G401.6 (cell line): ENCODE data around the gene ARHGAP28.
"Not testable (repeated sequence)": the region's sequence is repeated elsewhere in the genome, so short reads cannot be mapped to it uniquely, and the experiment has no call there.

Experiments used
- FAIRE-seq: peaks from 2 replicates; lab custom pipeline; 2012; peaks lifted over from hg19 to GRCh38; lab: Jason Lieb, UNC

Gene ARHGAP28

GRCh38 chr18:6934859-6935258 lies 205.3 kb downstream of the ARHGAP28 start:
- FAIRE-seq = no peak

- FAIRE-seq = no peak
These were observed 208.5 kb downstream of the ARHGAP28 start for GRCh38 chr18:6938003-6938402.

GRCh38 chr18:6938403-6938802 lies 208.9 kb downstream of the ARHGAP28 start:
- FAIRE-seq = not testable (repeated sequence)

DNA sequence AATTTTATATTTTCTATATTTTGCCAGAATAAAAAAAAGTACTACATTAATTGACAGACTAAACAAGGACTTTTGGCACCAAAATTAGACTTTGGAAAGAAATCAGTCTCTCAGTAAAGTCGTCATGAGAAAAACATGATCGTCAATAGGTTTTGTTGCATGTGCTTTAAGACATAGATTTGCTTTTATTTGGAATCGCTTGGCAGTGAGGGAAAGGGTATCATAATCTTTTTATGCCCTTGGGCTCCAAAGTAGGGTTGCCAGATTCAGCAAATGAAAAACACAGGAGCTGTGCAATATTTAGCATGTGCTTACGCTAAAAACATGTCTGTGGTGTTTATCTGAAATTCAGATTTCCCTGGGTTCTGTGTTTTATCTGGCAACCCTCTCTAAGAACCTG lies 210.5 kb downstream of the ARHGAP28 start:
- no peak for FAIRE-seq

DNA sequence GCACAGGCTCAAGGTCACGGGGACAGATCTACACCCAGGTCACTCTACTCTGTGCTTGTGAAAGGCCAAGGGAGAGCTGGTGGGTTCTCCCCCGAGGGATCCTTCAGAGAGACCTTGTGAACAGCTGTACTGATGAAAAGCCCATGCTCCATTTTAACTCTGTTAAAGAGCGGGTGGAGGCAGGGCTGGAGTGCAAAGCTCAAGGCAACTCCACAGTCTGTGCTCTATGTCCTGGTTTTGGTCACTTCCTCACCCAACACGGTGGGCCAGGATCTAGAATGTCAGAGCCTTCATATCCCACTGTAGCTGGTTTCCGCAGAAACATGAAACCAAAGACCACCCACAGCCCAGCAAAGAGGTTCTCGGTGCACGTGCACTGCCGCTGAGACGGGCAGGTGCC lies 210.9 kb downstream of the ARHGAP28 start:
- FAIRE-seq = no peak

DNA sequence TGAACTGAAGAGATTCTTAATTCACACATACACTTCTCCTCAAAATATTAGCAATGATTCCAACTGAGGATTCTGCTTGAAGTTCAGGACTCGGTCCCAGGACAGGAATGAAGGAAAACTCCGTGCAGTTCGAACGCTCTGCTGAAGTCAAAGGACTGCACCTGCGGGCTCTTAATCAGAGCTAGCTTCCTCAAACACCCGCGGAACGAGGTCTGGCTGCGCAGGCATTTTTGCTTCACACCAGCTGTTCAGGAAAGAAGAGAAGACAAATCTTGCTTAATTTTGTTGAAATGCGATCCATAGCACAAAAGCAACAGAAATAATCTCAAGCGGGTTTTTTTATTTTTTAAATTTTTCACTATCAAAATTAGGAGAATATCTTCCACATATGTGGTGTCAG lies 212.5 kb downstream of the ARHGAP28 start:
- FAIRE-seq = no peak

DNA sequence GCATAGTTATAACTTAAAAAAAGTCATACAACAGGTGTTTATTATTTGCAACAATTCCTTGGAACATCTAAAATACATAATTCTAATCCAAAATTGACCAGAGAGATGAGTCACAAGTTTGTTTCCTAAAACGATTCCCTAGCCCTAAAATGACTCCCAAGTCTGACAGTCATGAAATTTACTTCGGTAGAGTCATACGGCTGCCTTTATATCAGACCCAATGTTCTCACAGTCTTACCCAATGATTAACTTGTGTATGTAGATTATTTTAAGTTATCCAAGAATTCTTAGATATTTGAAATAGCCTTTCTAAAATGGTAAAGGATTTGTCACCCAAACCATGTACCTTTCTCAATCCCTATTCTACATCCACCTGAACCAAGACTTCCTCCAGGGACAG lies 213.2 kb downstream of the ARHGAP28 start:
- no peak for FAIRE-seq

- FAIRE-seq = no peak
These were observed 213.6 kb downstream of the ARHGAP28 start for GRCh38 chr18:6943143-6943542.

DNA sequence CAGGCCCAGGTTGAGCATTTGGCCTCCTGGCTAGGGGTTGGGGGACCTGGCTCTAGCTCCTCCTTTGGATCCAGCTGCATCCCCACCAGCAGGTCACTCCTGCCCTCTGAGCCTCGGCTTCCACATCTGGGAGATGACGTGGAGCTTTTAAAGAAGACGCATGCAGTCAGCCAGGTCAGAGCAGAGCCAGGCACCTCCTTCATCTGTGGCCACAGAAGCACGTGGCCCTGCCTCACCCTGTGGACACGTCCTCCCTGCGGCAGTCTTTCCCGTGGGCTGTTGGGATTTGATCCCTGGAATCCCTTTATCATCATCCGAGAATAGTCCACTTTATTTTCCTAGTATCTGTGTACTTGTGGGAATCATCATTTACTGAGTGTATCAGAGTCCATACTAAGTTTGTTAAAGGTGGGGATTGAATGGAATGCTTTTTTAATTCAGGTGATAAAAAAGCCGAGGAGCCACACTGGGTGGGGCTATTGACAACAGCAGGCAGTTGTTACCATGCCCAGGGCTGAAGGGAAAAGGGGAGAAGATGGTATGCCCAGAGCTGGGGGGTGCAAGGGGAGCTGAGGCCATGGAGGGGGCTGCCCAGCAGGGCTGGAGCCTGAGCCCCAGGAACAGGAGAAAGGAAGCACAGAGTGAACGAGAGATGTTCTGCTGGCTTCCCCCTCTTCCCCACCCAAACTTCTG lies 218.0 kb downstream of the ARHGAP28 start:
- no peak for FAIRE-seq

DNA sequence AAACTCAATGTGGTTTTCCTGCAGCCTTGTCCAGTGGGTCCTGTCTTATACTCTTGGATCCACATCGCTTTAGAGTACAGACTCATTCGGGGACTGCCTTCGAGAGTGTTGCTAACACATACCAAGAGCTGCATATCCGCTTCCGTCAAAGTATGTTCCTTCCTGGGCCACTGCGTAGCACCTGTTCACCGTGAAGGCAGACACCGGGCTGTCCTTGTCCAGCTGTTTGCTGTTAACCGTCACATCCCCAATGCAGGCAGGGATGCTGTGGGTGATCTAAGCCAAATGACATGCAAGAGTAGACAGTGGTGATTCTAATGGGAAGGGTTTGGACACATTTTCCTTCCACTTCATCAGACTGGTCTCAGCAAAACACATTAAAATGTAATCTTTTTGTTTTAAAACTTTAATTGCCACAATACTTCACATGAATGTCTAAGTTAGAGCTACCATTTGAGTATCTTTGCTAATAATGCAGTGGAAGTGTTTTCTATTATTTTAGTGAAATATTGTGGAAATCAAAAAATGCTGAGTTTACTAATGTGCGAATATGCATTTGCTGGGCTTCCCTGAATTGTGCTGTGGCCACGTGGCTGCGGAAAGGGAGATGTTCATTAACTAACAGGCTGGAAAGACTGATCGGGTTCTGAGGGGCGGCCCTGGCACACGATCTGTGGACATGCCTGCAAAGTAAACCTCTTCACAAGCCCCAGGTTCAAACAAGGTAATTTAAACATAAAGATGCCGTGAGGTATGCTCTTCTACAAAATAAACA lies 219.0 kb downstream of the ARHGAP28 start:
- FAIRE-seq = no peak

DNA sequence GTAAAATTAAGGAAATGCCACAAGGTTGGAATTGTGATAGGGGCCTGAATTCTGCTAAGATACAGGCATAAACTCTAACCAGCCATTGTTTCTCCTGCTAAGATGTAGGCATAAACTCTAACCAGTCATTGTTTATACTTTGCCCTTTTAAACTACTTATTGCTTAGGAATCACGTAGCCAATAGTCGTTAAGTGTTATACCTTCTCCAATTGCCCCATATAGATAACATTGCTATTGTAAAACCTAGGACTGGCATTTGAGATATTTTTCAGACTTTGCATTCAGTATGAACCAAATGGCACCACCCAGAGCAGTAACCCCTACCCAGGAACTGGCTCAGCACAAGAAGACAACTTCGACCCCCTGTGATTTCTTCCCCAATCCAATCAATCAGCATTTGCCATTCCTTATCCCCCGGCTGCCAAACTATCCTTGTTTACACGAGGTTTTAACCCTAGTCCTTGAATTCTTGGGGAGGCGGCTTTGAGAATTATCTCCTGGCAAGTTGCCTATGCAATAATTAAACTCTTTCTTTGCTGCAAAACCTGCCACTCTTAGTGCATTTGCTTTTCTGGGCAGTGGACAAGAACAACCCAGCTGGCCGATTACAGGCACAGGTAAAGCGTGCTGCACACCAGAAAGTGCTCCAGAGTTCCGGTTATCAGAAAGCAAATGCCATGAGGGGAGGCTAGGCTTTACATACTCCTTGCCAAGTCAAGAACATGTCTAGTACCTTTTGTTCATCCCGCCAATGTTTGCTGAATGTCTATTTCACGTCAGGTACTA lies 220.5 kb downstream of the ARHGAP28 start:
- FAIRE-seq = no peak

- no peak for FAIRE-seq
These were observed 221.1 kb downstream of the ARHGAP28 start for GRCh38 chr18:6950641-6951040.

DNA sequence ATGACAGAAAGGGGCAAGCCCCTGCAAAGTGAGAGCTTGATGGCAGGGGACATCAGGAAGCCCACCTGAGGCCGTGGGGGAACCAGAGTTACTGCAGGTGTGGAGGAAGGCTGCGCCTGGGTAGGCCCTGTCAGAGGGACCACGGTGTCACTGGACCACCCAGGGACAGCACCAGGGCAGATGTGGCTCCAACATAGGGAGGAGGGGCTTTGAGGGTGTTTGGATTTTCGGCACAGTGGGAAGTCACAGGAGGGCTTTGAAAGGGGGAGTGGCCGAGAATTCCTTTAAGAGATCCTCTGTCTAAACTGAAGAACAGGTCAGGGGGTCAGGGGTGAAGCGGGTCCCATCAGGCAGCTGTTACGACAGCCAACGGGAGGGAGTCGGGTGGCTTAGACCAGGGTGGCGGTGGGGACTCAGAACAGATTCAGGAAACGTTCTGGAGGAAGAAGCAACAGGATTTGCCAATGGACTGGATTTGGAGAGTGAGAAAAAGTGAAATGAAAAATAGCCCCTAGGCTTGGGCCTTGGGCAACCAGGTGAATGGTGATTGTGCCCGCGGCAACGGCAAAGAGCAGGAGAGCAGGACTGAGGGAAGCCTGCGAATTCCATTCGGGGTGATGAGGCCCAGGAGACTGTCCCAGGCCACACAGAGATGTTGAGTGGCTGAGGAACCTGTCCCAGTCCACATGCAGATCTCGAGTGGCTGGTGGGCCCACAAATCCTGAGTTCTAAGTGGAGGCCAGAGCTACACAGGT lies 222.0 kb downstream of the ARHGAP28 start:
- FAIRE-seq = no peak

DNA sequence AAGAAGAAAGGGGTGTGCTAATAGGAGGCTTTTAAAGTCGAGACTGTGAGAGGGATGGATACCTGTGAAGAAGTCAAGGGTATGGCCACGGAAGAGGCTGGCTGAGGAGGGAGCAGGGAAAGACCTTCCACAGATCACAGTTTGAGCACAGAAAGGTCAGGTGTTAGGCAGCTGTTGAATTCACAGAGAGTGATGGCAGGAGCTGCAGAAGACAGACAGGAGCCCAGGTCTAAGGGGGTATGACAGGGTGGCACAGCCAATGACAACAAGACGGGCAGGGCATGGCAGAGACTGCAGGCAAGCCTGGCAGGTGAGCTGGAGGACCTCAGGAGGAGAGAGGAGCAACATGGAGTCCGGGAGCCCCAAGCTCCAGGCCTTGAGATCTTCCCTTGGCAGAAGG lies 225.0 kb downstream of the ARHGAP28 start:
- no peak for FAIRE-seq

GRCh38 chr18:6955304-6955703 lies 225.8 kb downstream of the ARHGAP28 start:
- no peak for FAIRE-seq

DNA sequence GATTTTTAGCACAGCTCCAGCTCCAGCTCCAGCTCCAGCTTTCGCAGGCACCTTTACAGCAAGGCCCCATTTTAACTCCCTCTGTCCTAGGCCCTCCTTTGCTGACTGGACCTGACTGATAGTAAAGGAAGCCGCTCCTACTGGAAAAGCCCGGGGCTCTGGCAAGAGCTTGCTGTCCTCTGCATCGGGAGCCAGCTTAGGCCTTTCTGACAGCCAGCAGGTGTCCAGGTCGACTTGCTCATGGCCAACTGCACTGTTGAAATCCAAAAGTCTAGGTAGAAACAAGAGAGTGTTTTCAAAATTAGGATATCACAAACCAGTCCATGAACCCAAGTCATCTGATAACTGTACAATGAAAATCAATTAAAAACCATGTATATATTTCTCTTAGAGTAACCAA lies 227.0 kb downstream of the ARHGAP28 start:
- FAIRE-seq = no peak

DNA sequence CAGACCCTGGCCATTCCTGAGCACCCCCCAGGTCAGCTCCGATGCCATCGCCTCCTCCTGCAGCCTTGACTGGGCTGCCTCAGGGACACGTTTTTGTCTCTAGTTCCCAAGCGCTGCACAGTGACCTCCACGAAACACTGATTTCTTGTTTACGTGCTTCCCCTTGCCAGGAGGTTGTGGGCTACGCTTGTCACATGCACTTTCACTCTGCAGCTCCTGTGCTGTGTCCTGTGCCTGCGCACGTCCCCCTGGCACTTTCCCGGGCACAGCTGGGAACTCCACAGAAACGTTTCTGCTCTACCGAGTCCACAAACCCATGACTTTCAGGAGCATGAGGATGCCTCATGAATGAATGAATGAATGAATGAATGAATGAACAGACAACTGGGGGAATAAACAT lies 227.5 kb downstream of the ARHGAP28 start:
- FAIRE-seq = no peak

DNA sequence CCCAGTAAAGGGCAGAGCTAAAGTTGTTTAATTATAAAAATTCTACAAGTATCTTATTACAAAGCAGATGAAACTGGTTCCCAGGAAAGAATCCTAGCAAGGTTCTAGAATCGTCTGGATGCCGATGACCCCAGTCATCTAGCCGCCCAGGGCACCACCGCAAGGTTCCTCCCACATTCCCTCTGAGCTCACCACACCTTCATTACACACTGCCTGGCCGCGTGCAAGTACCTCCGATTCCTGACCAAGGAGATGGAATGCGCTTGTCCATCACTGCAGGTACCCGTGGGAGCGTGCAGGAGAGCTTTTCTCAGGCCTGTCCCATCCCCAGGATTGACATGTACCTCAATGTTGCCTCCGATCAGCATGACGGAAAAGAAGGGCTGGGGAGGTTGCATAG lies 229.6 kb downstream of the ARHGAP28 start:
- no peak for FAIRE-seq

DNA sequence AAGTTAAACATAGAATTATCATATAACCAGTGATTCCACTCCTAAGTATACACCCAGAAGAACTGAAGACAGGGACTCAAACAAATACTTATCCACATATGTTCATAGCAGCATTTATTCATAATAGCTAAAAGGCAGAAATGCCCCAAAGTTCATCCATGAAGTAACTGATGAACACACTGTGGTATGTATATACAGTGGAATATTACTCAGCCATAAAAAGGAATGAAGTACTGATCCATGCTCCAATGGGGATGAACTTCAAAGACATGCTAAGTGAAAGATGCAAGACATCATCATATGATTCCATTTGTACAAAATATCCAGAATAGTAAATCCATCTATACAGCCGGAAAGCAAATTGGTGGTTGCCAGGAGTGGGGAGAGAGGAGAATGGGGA lies 230.6 kb downstream of the ARHGAP28 start:
- no peak for FAIRE-seq

- FAIRE-seq = no peak
These were observed 231.1 kb downstream of the ARHGAP28 start for GRCh38 chr18:6960656-6961055.

DNA sequence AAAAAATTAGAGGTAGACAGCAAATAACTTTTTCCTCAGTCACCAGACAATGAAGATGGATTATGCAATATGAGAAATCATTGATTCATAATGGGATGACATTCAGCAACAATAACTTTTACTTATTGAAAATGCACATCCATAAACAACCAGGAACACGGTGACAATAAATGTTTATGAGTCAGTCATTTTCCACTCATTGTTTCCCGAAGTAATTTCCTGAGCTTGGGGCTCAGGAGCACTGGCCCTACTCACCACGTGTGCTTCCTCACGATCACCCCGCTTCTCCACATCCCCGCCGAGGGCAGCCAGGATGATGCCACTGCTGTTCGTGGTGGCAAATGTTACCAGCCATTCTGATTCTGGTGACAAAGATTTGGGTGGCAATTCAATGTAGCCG lies 231.8 kb downstream of the ARHGAP28 start:
- FAIRE-seq = no peak
